Naive B cell (primary cell): ENCODE measurements around the gene NR2C2AP. TPM values are rescaled to one million over a fixed set of nuclear protein-coding genes. Genes with fewer than 3 reads are reported as not detected.

Source experiments
- ATAC-seq, 2 donors: fragments of 150-1000 bp; cut with Tn5 transposase; 2 replicates each; pipeline ENCODE4 v1.10.0; 2021; ENCODE audit warnings: low read depth in 2 of 2, mild to moderate bottlenecking in 2 of 2, moderate library complexity in 2 of 2
- DNase-seq: peaks from one replicate; pipeline ENCODE4 v3.0.0; 2022
- H3K27ac Mint-ChIP-seq, 6 donors: one replicate each; pipeline ENCODE4 v1.8.0; 2020 to 2022; ENCODE audit warnings: mild to moderate bottlenecking in 6 of 6, mixed read lengths in 6 of 6, moderate library complexity in 5 of 6, inconsistent platforms in 2 of 6
- H3K27me3 Mint-ChIP-seq, 3 donors: one replicate each; pipeline ENCODE4 v1.8.0; 2021 to 2022; ENCODE audit warnings: mixed read lengths in 3 of 3, mild to moderate bottlenecking in 1 of 3
- H3K36me3 Mint-ChIP-seq, 2 donors: one replicate each; pipeline ENCODE4 v1.8.0; 2020 to 2022; ENCODE audit warnings: mixed read lengths in 2 of 2, inconsistent platforms in 1 of 2, mild to moderate bottlenecking in 1 of 2
- H3K4me1 Mint-ChIP-seq, 3 donors: one replicate each; pipeline ENCODE4 v1.8.0; 2020 to 2022; ENCODE audit warnings: mixed read lengths in 3 of 3, inconsistent platforms in 1 of 3, mild to moderate bottlenecking in 1 of 3, moderate library complexity in 1 of 3
- H3K4me3 Mint-ChIP-seq, 8 donors: one replicate each; pipeline ENCODE4 v1.8.0; 2020 to 2022; ENCODE audit warnings: mild to moderate bottlenecking in 8 of 8, mixed read lengths in 8 of 8, moderate library complexity in 8 of 8, inconsistent platforms in 2 of 8
- H3K9me3 Mint-ChIP-seq, 7 donors: one replicate each; pipeline ENCODE4 v1.8.0; 2020 to 2022; ENCODE audit warnings: mixed read lengths in 7 of 7, mild to moderate bottlenecking in 5 of 7, inconsistent platforms in 2 of 7, moderate library complexity in 1 of 7
- polyA plus RNA-seq, 6 donors: library from polyadenylated mRNA; unstranded; fragments of 300-500 nt; fragmentation: Illumina TruSeq; gene quantifications; one replicate each; pipeline ENCODE4 v1.2.3, GENCODE V29; 2021; ENCODE audit warnings: low read depth in 6 of 6

Gene NR2C2AP
- polyA plus RNA-seq, 6 donors from 2014 or later = 25.6 to 38.4 (median 31.4) TPM

GRCh38 chr19:19211499-19212420, 8.5 kb upstream of the NR2C2AP start, which contains the start of gene NCAN:
Gene NCAN (plus strand): TSS chr19:19211958. CDS start chr19:19216954, 4,996 bp downstream.
- Mint-ChIP-seq H3K4me3 (peak within 1 kb of the TSS in 1 of 8 donors; percentile 47), H3K36me3 (peaks cover 4 to 10% of the 10 kb centered on the region in 2 donors), H3K27ac (no peak within 1 kb of the TSS), H3K27me3 (peaks cover 32 to 83% (median 56%) of the 10 kb centered on the region in 3 donors), H3K4me1 (peaks cover 16 to 17% (median 17%) of the 10 kb centered on the region in 3 donors), H3K9me3 (peaks cover under 1 to 11% (median 2%) of the 10 kb centered on the region in 7 donors)
- no peak for ATAC-seq
- DNase-seq = no peak

- no peak overlapping the region for H3K4me3 Mint-ChIP-seq
- H3K27ac Mint-ChIP-seq = no peak overlapping the region
- H3K36me3 Mint-ChIP-seq = peaks cover 1 to 9% of the 10 kb centered on the region in 2 donors
- ATAC-seq (no peak), DNase-seq (no peak)
- peaks cover 0 to 11% (median under 1%) of the 10 kb centered on the region in 7 donors for H3K9me3 Mint-ChIP-seq
- peaks cover 19 to 23% (median 22%) of the 10 kb centered on the region in 3 donors for H3K4me1 Mint-ChIP-seq
- peaks cover 17 to 73% (median 49%) of the 10 kb centered on the region in 3 donors for H3K27me3 Mint-ChIP-seq
Observed at GRCh38 chr19:19209372-19209771, 6.2 kb upstream of the NR2C2AP start.

- no peaks in the 10 kb centered on the region for H3K36me3 Mint-ChIP-seq
- peaks cover 0 to 11% (median 1%) of the 10 kb centered on the region in 7 donors for H3K9me3 Mint-ChIP-seq
- no peak for ATAC-seq
- peaks cover 6 to 58% (median 34%) of the 10 kb centered on the region in 3 donors for H3K27me3 Mint-ChIP-seq
- peaks cover 22 to 33% (median 28%) of the 10 kb centered on the region in 3 donors for H3K4me1 Mint-ChIP-seq
- DNase-seq = no peak
- H3K27ac Mint-ChIP-seq = peak overlapping the region in 1 of 6 donors; percentile 90
- peak overlapping the region in 5 of 8 donors; percentile 23 to 63 (median 55) for H3K4me3 Mint-ChIP-seq
Observed at GRCh38 chr19:19207637-19208572, 4.7 kb upstream of the NR2C2AP start.

GRCh38 chr19:19206938-19207337, 3.7 kb upstream of the NR2C2AP start:
- no peaks in the 10 kb centered on the region for H3K36me3 Mint-ChIP-seq
- DNase-seq (no peak), ATAC-seq (no peak)
- peaks cover 6 to 48% (median 24%) of the 10 kb centered on the region in 3 donors for H3K27me3 Mint-ChIP-seq
- peaks cover 0 to 11% (median 1%) of the 10 kb centered on the region in 7 donors for H3K9me3 Mint-ChIP-seq
- peak overlapping the region in 1 of 6 donors; percentile 40 for H3K27ac Mint-ChIP-seq
- H3K4me3 Mint-ChIP-seq = peak overlapping the region in 5 of 8 donors; percentile 5 to 73 (median 23)
- peaks cover 22 to 42% (median 37%) of the 10 kb centered on the region in 3 donors for H3K4me1 Mint-ChIP-seq

- DNase-seq (no peak), ATAC-seq (no peak)
- peaks cover 0 to 11% (median 1%) of the 10 kb centered on the region in 7 donors for H3K9me3 Mint-ChIP-seq
- no peaks in the 10 kb centered on the region for H3K36me3 Mint-ChIP-seq
- no peak overlapping the region for H3K27ac Mint-ChIP-seq
- peaks cover 0 to 39% (median 14%) of the 10 kb centered on the region in 3 donors for H3K27me3 Mint-ChIP-seq
- peaks cover 22 to 42% (median 33%) of the 10 kb centered on the region in 3 donors for H3K4me1 Mint-ChIP-seq
- peak overlapping the region in 3 of 8 donors; percentile 44 to 97 (median 66) for H3K4me3 Mint-ChIP-seq
Observed at GRCh38 chr19:19205416-19206410, 2.5 kb upstream of the NR2C2AP start.

GRCh38 chr19:19204181-19204580, 967 bp upstream of the NR2C2AP start:
- DNase-seq (no peak), ATAC-seq (no peak)
- Mint-ChIP-seq H3K9me3 (peaks cover 0 to 11% (median 1%) of the 10 kb centered on the region in 7 donors), H3K27ac (peak overlapping the region in 2 of 6 donors; percentile 27 to 29), H3K4me1 (peaks cover 22 to 42% (median 33%) of the 10 kb centered on the region in 3 donors), H3K27me3 (peaks cover 0 to 26% (median 2%) of the 10 kb centered on the region in 3 donors), H3K4me3 (peak overlapping the region; percentile 88 to 98 (median 96)), H3K36me3 (no peaks in the 10 kb centered on the region)

- peaks cover 0 to 21% (median 0%) of the 10 kb centered on the region in 3 donors for H3K27me3 Mint-ChIP-seq
- DNase-seq (no peak), ATAC-seq (no peak)
- peak overlapping the region; percentile 92 to 98 (median 96) for H3K4me3 Mint-ChIP-seq
- peaks cover 18 to 43% (median 29%) of the 10 kb centered on the region in 3 donors for H3K4me1 Mint-ChIP-seq
- peaks cover 0 to 8% of the 10 kb centered on the region in 2 donors for H3K36me3 Mint-ChIP-seq
- peak overlapping the region in 5 of 6 donors; percentile 39 to 94 (median 84) for H3K27ac Mint-ChIP-seq
- H3K9me3 Mint-ChIP-seq = peaks cover 0 to 9% (median 1%) of the 10 kb centered on the region in 7 donors
Observed at GRCh38 chr19:19202707-19203011, 555 bp downstream of the NR2C2AP start.

DNA sequence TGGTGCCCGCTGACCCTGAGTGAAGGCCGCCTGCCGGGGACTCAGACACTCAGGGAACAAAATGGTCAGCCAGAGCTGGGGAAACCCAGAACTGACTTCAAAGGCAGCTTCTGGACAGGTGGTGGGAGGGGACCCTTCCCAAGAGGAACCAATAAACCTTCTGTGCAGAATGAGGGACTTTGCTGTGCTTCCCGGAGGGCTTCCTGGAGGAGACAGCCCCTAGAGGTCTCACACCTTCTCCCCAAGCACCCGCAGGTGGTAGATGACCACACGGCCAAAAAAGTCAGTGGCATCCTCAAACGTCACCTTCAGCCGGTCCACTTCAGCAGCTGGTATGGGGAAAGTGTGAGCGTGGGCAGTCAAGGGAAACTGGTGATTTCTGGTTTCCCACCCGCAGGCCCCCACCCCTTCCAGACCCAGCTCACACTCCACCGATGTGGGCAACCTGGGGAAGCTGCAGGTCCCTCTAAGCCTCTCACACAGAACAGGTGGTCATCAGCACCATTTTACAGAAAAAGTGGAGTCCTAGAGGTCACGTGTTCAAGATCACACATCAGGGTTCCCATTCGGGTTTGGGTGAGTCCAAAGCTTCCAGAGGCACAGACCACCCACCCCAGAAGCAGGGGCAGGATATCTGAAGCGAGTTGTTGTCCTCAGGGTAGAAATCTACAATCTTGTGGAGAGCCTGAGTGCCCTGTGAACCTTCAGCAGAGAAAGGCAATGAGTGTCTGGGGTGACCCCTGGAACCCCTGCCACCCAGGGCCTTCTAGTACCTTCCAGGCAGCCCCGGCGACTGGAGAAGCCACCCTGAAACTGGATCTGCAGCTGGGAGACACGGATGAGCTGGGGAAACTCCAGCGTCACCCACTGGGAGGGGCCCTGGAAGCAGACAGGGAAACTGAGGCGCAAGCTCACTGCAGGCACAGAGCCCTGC, 1.2 kb downstream of the NR2C2AP start:
- ATAC-seq = no peak
- Mint-ChIP-seq H3K27me3 (peaks cover 0 to 14% (median 0%) of the 10 kb centered on the region in 3 donors), H3K4me3 (peak overlapping the region; percentile 92 to 98 (median 96)), H3K9me3 (peaks cover 0 to 3% (median 0%) of the 10 kb centered on the region in 7 donors), H3K4me1 (peaks cover 12 to 37% (median 22%) of the 10 kb centered on the region in 3 donors), H3K36me3 (peaks cover 0 to 8% of the 10 kb centered on the region in 2 donors), H3K27ac (peak overlapping the region in 5 of 6 donors; percentile 68 to 94 (median 85))
- DNase-seq = no peak

- peak overlapping the region in 4 of 6 donors; percentile 36 to 89 (median 66) for H3K27ac Mint-ChIP-seq
- H3K9me3 Mint-ChIP-seq = no peaks in the 10 kb centered on the region
- ATAC-seq = no peak
- H3K4me1 Mint-ChIP-seq = peaks cover 39 to 63% (median 40%) of the 10 kb centered on the region in 3 donors
- no peak for DNase-seq
- peak overlapping the region; percentile 91 to 99 (median 97) for H3K4me3 Mint-ChIP-seq
- H3K27me3 Mint-ChIP-seq = no peaks in the 10 kb centered on the region
- peaks cover 0 to 8% of the 10 kb centered on the region in 2 donors for H3K36me3 Mint-ChIP-seq
Observed at GRCh38 chr19:19193926-19194325, 9.3 kb downstream of the NR2C2AP start.

DNA sequence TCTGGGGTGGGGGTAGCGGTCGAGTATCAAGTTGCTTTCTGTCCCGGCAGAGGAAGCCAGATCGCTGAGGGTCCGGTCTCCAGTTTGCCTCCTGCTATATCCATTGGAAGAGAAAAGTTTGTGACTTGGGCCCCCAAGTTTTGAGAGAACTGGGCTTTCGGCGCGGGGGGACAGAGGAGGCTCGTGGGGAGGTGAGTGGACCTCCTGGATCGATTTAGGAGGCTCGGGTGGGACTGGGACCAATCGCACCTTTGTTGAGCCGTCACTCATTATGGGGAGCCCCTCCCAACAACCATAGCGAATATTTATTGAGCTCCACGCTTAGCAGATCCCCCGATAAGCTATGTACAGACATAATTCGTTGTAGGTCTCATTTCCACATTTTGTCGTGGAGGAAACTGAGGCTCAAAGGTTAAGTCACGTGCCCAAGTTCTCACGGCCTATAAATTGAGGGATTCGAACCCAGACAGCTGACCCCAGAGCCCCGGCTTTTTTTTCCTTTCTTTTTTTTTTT, 10.2 kb downstream of the NR2C2AP start:
- Mint-ChIP-seq H3K27me3 (no peaks in the 10 kb centered on the region), H3K4me1 (peaks cover 39 to 69% (median 46%) of the 10 kb centered on the region in 3 donors), H3K27ac (peak overlapping the region; percentile 88 to 100 (median 99)), H3K4me3 (peak overlapping the region; percentile 91 to 99 (median 97)), H3K36me3 (no peaks in the 10 kb centered on the region), H3K9me3 (no peaks in the 10 kb centered on the region)
- ATAC-seq (peak in 1 of 2 donors; percentile 8), DNase-seq (no peak)
